ENCODE measurements around the gene CEACAM16. TPM values are rescaled to one million over a fixed set of nuclear protein-coding genes. Genes with fewer than 3 reads are reported as not detected.

The CEACAM16 gene
- total RNA-seq, 1 experiment from 2014 or later: not detected

DNA sequence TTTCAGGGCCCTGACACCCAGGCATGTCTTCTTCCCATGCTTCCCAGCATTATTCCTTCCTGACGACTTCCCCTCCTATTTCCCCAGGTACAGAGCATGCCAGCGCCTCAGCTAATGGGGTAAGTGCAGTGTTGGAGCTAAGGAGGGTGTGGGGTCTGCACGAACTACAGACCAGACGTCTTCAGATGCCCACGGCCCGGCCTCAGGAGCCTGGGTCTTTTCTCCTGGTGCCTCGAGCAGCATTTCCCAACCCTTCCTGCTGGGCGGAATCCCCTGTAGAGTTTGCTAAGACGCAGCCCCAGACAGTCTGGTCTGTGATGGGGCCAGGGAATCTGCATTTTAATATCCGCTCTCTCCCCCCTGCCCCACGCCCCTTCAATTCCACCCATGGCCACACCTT lies 37.7 kb upstream of the CEACAM16 start:
- intact Hi-C loops (cut with micrococcal nuclease): no loop called here
- peaks cover 12% of the 10 kb centered on the region; the same call in 1 of the 2 replicates for H3K79me2 ChIP-seq (ENCODE audit: insufficient read depth, low read length)
- peaks cover 35 to 63% of the 10 kb centered on the region in 2 experiments for H3K36me3 ChIP-seq (ENCODE audit: control insufficient read depth in 1 of 2, insufficient read depth in 2 of 2, low read length in 2 of 2)
- BruUV-seq (replicated peaks): no TSS peak
- ATAC-seq (no peak), DNase-seq (ENCODE audit: low read depth, low spot score) (no peak)
- H4K20me1 ChIP-seq (ENCODE audit: insufficient read depth): no peaks in the 10 kb centered on the region
- ChIA-PET POLR2A (no interaction called here), CTCF (no interaction called here), RAD21 (ENCODE audit: low non-redundant PET in 1 of 2, low total read pairs in 2 of 2, uncharacterized antibody in 2 of 2, unreplicated experiment in 2 of 2) (no interaction called here)
- no peak for TF ChIP-seq SIN3A (IDR thresholded peaks at IDR 0.05; ENCODE audit: low read depth)
- no peak for TF ChIP-seq YY1 (IDR thresholded peaks at IDR 0.05; ENCODE audit: extremely low read depth, insufficient replicate concordance, low read depth, low read length)
- no peak for TF ChIP-seq FOSL1 (IDR thresholded peaks at IDR 0.05; ENCODE audit: low read depth)
- TF ChIP-seq SP1 (IDR thresholded peaks at IDR 0.05; ENCODE audit: low read depth): no peak
- no peak for TF ChIP-seq CTCF (IDR thresholded peaks at IDR 0.05 in 2 of 3, conservative IDR thresholded peaks at IDR 0.05 in 1 of 3; ENCODE audit: borderline replicate concordance in 1 of 3, insufficient read depth in 1 of 3, low read depth in 2 of 3, low read length in 2 of 3)
- TF ChIP-seq TCF7L2 (IDR thresholded peaks at IDR 0.05; ENCODE audit: borderline replicate concordance, extremely low read depth, insufficient read depth, insufficient read length): no peak
- TF ChIP-seq SRF (IDR thresholded peaks at IDR 0.05; ENCODE audit: low read depth): no peak
- TF ChIP-seq POLR2AphosphoS5 (IDR thresholded peaks at IDR 0.05; ENCODE audit: low read depth, low read length): no peak
- no peak for TF ChIP-seq CBX3 (IDR thresholded peaks at IDR 0.05; ENCODE audit: low read depth)
- TF ChIP-seq EZH2phosphoT487 (IDR thresholded peaks at IDR 0.05; ENCODE audit: borderline replicate concordance): no peak
- no peak for TF ChIP-seq RAD21 (IDR thresholded peaks at IDR 0.05; ENCODE audit: low read depth)
- TF ChIP-seq, protein P1, sequence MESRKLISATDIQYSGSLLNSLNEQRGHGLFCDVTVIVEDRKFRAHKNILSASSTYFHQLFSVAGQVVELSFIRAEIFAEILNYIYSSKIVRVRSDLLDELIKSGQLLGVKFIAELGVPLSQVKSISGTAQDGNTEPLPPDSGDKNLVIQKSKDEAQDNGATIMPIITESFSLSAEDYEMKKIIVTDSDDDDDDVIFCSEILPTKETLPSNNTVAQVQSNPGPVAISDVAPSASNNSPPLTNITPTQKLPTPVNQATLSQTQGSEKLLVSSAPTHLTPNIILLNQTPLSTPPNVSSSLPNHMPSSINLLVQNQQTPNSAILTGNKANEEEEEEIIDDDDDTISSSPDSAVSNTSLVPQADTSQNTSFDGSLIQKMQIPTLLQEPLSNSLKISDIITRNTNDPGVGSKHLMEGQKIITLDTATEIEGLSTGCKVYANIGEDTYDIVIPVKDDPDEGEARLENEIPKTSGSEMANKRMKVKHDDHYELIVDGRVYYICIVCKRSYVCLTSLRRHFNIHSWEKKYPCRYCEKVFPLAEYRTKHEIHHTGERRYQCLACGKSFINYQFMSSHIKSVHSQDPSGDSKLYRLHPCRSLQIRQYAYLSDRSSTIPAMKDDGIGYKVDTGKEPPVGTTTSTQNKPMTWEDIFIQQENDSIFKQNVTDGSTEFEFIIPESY (IDR thresholded peaks at IDR 0.05; ENCODE audit: extremely low read depth, insufficient replicate concordance, low read length): no peak
- no peak for TF ChIP-seq JUND (IDR thresholded peaks at IDR 0.05)
- no peak for TF ChIP-seq POLR2A (IDR thresholded peaks at IDR 0.05; ENCODE audit: borderline replicate concordance, extremely low read depth, insufficient read depth, insufficient read length)
- no peak for TF ChIP-seq EZH2 (IDR thresholded peaks at IDR 0.05)
- TF ChIP-seq ELF1 (IDR thresholded peaks at IDR 0.05; ENCODE audit: borderline replicate concordance, low read depth): no peak
- no peak for TF ChIP-seq ZNF274 (IDR thresholded peaks at IDR 0.05; ENCODE audit: low read depth, low read length)
- TF ChIP-seq, protein P2, sequence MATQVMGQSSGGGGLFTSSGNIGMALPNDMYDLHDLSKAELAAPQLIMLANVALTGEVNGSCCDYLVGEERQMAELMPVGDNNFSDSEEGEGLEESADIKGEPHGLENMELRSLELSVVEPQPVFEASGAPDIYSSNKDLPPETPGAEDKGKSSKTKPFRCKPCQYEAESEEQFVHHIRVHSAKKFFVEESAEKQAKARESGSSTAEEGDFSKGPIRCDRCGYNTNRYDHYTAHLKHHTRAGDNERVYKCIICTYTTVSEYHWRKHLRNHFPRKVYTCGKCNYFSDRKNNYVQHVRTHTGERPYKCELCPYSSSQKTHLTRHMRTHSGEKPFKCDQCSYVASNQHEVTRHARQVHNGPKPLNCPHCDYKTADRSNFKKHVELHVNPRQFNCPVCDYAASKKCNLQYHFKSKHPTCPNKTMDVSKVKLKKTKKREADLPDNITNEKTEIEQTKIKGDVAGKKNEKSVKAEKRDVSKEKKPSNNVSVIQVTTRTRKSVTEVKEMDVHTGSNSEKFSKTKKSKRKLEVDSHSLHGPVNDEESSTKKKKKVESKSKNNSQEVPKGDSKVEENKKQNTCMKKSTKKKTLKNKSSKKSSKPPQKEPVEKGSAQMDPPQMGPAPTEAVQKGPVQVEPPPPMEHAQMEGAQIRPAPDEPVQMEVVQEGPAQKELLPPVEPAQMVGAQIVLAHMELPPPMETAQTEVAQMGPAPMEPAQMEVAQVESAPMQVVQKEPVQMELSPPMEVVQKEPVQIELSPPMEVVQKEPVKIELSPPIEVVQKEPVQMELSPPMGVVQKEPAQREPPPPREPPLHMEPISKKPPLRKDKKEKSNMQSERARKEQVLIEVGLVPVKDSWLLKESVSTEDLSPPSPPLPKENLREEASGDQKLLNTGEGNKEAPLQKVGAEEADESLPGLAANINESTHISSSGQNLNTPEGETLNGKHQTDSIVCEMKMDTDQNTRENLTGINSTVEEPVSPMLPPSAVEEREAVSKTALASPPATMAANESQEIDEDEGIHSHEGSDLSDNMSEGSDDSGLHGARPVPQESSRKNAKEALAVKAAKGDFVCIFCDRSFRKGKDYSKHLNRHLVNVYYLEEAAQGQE (IDR thresholded peaks at IDR 0.05; ENCODE audit: low read depth): no peak
- TF ChIP-seq, protein P3, sequence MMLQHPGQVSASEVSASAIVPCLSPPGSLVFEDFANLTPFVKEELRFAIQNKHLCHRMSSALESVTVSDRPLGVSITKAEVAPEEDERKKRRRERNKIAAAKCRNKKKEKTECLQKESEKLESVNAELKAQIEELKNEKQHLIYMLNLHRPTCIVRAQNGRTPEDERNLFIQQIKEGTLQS (IDR thresholded peaks at IDR 0.05): no peak
- no peaks in the 10 kb centered on the region for H3K27me3 ChIP-seq (ENCODE audit: insufficient read depth, low read length)
- H3K9ac ChIP-seq (ENCODE audit: low read length): no peak overlapping the region
- no peak overlapping the region for H3K27ac ChIP-seq (ENCODE audit: low read depth, low read length)
- no peak overlapping the region for H3K4me2 ChIP-seq (ENCODE audit: low read length)
- H3K9me3 ChIP-seq (ENCODE audit: control insufficient read depth in 1 of 2, insufficient read depth in 1 of 2, low read depth in 1 of 2, low read length in 2 of 2): no peaks in the 10 kb centered on the region
- H3K4me1 ChIP-seq (ENCODE audit: control insufficient read depth in 1 of 2, insufficient read depth in 2 of 2, low read length in 2 of 2): peaks cover 0 to 6% of the 10 kb centered on the region in 2 experiments; a peak in 1 of 4 replicates
- H3K9me2 ChIP-seq (ENCODE audit: insufficient read depth): no peaks in the 10 kb centered on the region
- no peak overlapping the region for H3K4me3 ChIP-seq (replicated peaks in 1 of 2; ENCODE audit: low read depth in 1 of 2, low read length in 2 of 2)
- H2AFZ ChIP-seq (ENCODE audit: low read depth, low read length, poor library complexity, severe bottlenecking): no peak overlapping the region

Data from HCT116 (cell line).